GM19463 (cell line): ENCODE measurements around the gene EIF2S1.
"Not testable (repeated sequence)": the region's sequence is repeated elsewhere in the genome, so short reads cannot be mapped to it uniquely, and the experiment has no call there.

Experiments used
- ATAC-seq: cut with Tn5 transposase; IDR thresholded peaks from one replicate; pipeline ENCODE4 v1.9.1; 2021; ENCODE audit warnings: mild to moderate bottlenecking, moderate library complexity; ENCODE audit not compliant: unreplicated experiment

EIF2S1 gene

DNA sequence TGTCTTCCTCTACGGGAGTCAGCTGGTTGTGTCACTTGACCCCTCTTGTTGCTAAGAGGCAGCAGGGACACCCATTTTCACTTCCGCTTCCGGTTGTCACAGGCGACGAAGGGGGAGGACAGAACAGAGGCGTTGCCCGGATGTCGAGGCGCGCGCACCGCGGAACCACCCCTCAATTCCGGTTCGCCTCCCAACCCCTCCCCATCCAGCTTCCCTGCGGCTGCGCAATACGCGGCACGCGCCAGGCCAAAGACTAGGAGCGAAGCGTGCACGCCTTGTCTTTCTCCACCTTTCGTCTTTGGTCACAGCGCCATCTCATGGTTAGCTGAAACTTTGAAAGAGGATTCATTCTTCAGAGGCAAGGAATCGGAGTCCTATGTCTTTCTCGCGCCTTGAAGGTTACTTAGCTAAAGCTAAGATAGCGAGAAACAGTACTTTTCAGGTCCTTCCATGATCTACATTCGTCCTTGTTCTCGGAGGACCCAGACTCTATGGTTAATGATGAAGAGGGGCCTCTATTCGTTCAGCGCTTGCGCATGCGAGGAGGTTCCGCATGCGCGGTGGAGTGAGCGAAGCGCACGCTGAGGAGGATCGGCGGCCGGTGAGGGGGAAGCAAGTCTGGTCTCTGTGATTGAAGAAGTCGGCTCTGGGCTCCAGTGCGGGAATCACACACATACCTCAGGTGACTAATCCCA is at the start of gene EIF2S1, which contains the start of gene ATP6V1D:
TSS of gene EIF2S1 (plus strand) at position 554 of the 695 bp plus-strand sequence. CDS start 4,440 bp downstream, outside the sequence.
TSS of gene ATP6V1D (minus strand) at position 30 of the 695 bp plus-strand sequence. CDS start 106 bp downstream, outside the sequence.
- ATAC-seq, result peak; percentile 90

DNA sequence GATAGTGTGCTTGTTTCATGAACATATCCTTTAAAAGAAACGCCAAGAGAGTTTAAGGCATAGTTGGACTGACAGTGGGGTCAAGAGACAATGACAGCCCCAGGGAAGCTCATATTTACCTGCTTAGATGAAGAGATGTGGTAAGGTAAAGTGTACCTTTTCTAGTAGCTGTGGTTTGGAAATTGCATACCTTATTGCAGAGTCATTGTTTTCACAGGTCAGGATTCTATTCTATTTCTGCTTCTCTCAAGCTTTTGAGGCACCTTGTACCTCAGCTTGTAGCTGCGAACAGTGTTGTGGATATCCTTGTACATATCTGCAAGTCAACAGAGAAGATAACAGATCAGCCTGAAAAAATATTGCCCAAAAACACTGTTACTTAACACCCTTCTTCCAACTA is 48.3 kb upstream of the EIF2S1 start:
- ATAC-seq, result no peak

DNA sequence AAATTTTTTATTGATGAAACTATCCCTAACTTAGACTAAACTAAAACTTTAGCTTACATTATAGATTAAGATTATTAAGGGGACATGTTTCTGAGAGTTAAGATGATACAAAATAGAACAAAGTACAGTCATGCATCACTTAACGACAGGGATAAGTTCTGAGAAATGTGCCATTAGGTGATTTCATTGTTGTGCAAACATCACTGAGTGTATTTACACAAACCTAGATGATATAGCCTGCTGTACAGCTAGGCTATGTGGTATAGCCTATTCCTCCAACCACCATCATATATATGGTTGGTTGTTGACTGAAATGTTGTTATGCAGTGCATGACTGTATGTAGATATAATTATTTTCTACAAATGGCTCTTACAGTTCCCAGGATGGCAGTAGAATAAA is 47.0 kb upstream of the EIF2S1 start:
- no peak for ATAC-seq

DNA sequence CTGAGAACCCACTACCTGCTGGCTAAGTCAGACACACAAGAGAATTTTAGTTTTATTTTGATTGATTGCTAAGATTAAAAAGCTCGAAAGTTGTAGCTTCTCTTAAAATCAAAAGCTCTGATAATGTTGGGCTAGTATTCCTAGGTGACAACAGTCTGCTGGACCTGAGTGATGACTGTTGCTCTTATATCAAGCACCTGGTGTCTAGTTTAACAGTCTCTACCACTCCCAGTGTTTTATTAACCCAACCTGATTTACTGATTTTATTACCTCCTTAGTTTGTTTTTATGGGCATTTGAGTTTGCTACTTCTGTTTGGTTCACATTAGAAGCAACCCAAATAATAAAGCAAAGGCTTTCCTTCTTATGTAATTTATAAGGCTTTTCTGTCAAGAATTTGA is 42.3 kb upstream of the EIF2S1 start:
- ATAC-seq, result no peak

DNA sequence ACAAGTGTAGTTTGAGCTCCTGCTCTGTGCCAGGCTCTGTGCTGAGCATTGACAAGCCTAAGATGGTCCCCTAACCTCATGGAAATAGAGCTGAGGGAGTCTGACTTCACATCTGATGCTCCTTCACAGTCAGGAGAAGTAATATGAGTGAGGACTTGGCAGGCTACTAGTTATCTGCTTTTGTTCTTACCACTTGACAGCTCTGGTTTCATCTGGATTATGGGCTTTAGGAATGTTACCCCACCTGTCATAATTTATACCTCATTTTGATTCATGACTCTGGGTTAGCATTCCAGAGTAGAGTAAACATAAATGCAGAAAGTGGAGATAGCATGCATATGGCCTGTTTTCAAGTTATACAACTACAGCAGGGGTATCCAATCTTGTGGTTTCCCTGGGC is 41.0 kb upstream of the EIF2S1 start:
- no peak for ATAC-seq

DNA sequence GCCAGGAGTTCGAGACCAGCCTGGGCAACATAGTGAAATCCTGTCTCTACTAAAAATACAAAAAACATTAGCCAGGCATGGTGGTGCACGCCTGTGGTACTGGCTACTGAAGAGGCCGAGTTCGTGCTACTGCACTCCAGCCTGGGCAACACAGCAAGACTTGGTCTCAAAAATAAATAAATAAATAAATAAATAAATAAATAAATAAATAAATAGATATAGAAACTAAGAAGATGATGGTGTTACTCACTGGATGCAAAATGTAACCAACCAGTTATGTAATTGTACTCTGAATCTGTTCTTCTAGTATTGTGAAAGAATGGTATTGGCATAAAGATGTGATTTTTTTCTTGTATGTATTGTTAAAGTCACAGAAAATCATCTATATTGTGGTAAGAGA is 30.5 kb upstream of the EIF2S1 start:
- ATAC-seq, result not testable (repeated sequence)

DNA sequence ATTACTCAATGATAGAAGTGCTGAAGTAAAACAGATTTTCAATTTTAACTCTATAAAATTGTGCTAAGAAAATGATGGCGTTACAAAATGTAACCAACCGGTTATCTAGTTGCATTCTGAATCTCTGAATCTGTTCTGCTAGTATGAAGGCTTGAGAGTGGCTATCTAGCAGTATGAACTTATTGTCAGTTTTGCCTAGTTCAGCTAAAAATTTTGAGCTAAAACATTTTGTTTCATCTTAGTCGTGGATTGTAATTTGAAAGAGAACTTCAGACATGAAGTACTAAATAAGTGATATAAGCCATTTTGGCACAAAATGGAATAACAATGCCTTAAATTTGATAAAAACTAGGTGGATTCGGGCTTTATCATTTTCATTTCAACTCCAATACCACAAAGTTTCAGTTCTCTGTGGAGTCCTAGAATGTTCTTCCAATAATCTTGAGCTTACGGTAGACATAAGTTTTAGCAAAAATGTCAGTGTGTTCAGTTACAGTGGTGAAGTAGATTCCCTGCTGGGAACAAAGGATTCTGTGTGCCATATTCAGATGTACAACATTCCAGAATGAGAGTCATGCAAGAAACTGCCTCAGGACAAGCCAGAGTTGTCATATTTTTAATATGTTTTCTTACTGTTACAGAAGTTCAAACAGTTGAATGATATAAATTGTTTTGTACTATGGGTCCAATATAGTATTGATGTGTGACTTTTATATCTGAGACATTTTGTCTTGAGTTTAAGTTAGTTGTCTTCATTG is 28.6 kb upstream of the EIF2S1 start:
- ATAC-seq, result no peak

DNA sequence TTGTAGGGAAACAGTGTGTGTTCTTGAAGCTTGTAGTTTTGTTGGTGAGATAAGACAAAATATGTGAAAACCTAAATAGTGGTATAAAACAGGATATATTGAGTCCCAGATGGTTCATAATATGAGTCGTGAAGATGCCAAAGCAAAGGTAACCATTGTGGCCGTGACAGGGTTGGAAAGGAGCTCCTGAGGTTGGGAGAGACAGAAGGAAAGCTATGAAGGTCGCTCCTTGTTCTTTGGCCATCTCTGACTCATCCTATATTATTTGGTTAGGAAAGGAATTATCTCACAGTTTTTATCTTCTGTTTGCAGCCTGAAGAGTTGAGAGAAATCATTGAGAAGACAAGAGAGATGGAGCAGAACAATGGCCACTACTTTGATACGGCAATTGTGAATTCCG is 27.7 kb upstream of the EIF2S1 start:
- ATAC-seq, result no peak

DNA sequence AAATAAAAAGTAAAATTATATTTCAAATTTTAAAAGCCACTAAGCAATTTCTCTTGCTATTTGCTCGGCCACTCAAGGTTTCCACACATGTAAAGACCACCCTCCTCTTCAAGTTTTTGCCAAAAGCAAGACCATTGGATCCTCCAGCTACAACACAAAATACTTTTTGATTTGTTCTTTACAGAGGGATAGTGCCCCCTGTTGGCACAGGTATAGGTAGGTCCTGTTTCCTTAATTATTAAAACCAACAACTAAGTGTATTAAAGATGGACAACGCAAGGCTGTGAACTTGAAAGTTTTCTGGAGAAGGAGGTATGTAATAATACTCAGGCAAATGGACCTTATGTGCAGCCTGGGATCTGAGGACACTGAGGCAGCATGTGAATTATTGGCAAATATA is 24.3 kb upstream of the EIF2S1 start:
- ATAC-seq, result no peak

DNA sequence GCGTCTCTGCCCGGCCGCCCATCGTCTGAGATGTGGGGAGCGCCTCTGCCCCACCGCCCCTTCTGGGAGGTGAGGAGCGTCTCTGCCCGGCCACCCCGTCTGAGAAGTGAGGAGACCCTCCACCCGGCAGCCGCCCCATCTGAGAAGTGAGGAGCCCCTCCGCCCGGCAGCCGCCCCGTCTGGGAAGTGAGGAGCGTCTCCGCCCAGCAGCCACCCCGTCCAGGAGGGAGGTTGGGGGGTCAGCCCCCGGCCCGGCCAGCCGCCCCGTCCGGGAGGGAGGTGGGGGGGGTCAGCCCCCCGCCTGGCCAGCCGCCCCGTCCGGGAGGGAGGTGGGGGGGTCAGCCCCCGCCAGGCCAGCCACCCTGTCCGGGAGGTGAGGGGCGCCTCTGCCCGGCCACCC is 18.9 kb upstream of the EIF2S1 start:
- ATAC-seq, result not testable (repeated sequence)

DNA sequence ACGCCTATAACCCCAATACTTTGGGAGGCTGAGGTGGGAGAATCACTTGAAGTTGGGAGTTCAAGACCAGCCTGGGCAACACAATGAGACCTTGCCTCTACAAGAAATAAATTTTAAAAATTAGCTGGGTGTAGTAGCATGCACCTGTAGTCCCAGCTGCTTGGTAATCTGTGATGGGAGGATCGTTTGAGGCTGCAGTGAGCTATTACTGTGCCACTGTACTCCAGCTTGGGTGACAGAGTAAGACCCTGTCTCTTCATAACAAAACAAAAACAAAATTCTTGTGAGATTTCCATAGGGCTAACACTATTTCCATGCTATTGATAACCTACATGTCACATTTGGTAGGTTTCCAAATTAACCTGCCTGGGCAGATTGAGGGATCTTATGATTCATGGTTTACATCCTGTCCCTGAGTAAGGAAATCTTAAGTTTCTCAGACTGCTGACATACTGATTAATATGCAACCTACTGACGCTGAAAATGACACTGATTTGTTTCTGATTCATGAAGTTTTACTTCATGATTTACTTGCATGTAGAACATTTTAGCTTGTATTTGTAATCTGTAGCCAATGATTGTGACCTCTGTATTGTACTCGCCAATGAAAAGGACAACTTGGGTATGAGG is 16.4 kb upstream of the EIF2S1 start:
- ATAC-seq, result no peak

DNA sequence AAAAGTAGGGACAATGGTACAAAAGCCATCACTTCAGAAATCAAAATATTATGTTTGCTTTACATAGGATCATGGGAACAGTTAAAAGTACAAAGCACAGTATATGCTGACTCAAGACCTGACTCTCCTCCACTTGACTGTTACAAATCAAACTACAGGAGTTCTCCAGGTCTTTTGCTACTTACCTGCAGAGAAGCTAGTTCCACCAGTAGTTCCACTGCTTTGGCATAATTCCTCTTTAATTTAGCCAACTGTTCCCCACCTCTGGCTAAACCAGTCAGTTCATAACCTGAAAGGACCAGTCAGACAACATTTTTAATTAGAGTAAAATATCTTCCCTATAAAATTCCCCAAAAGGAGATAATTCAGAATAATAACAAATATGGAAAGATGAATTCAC is 14.5 kb upstream of the EIF2S1 start:
- no peak for ATAC-seq

DNA sequence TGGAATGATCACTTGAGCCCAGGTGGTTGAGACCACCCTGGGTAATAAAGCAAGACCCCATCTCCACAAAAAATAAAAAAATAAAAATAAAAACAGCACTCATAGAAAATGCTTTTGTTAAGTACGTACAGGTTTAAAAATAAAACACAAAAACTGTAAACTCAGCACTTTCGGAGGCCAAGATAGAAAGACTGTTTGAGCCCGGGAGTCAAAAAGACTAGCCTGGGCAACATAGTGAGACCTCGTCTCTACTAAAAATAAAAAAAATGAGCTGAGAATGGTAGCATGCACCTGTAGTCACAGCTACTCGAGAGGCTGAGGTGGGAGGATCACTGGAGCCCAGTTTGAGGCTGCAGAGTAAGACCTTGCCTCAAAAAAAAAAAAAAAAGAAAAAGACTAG is 8.1 kb upstream of the EIF2S1 start:
- ATAC-seq, result no peak

DNA sequence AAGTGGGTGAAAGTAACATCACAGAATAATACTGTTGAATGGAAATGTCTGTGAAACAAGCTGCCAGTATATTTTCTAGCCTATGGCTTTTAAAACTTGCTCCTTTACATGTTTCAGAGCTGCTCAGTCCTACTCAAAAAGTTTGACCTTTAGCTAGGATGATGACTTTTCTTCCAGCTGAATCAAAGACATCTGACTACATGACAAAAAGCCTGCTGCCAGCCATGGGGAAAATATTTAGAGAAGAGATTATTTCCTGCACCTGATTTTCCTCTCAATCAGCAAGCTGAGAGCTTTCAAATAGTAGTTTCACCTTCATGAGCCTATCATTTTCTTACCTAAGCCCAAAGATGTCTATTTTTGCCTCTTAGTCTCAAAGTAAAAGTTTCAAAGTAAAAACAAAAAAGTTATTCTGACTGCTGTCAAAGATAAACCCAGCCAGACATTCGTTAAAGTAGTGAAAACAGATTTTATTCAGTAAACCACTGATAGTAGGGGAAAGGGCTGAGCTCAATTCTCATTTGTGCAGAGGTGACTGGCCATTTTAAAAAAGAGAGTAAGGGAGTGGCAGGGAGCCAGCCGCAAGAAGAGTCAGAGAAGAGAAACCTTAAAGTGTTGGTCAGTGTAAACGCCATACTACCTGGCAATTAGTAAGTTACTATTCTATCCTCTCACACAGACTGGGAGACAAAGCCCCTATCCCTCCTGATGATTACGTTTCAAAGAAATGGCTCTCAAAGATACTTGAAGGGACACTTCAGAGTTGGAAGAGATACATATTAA is 2.8 kb upstream of the EIF2S1 start:
- ATAC-seq, result no peak

DNA sequence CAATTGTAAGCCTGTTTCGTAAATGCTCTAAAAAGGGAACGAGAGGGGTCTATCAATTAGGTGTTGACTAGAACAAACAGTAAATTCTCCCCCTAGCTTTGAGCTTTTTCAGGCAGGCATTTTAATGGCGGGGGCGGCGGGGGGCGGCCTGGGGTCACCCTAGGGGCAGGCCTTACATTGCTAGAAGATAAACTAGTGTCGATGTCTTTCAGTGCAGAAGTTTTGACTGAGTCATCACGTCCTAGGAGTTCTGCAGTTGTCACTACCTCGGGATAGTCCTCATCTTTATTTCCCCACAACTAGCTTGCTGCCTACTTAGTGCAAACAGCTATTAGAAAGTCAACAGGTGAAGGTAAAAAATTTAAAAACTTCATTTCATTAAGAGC is 2.2 kb upstream of the EIF2S1 start:
- ATAC-seq, result no peak

DNA sequence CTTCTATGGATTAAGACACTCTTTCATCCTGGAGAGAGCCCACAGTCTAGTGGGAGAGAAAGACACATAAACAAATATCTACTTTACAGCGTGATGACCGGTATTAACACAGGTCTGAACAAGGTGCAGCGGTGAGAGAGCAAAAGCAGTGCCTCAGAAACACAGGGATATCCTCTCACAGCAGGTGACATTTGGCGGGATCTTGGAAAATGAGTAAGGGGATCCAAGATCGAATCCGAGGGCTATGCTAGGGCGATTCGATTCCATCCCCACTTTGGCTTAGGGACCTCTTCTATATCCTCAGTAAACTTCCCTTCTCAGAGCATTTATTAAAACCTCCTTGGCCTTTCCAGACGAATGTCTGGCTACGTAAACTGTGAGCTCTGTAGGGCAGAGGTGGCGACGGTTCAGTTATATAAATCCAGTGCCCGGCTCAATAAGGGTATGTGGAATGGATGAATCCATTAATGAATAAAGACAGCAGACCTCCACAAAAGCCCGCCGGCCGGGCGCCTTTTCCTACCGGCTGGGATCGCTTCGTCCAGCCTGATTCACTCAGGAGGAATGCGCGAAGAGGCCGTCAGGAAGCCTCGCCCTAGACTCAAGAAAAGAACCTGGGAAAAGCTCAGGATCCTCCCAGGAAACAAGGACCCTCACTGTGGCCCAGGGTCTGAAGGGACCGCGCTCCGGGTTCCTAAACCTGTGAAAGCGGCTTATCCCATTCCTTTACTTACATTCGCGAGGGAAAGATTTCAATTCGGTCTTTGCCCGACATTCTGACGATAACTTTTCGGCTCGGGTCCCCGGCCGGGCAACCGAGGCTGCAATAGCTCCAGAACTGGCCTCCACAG is 979 bp upstream of the EIF2S1 start:
- no peak for ATAC-seq

DNA sequence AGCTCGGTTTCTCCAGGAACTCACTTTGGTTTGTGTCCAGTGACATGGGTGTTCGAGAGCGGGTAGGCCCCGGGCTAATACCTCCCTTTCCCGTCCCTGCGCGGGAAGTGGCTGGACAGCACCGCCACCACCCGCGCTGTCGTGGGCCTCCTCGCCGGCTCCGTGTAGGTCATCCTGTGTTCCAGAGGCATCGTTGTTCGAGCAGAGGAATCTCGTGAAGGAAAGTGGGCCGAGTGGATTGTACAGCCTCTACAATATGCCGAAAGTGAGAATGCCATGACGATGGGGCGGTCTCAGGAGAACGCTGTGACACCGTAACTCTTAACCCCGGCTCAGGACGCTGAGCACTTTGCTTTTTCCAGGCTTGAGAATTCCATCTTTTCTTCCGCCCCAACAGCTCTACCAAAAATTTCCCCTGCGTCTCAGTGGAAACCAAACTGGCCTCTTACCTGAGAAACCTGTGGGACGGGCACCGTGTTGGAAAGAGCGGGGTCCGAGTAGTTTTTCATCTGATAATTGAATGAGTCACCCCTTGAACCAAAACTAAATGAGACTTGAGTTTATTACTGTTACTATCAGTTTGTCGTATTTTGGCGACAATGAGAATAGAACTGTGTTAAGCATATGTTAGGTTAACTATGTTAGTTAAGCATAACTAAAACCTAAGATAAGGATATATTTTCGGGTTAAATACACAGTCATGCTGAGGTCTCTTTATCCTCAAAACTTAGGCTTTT is 510 bp downstream of the EIF2S1 start:
- ATAC-seq, result peak; percentile 24

DNA sequence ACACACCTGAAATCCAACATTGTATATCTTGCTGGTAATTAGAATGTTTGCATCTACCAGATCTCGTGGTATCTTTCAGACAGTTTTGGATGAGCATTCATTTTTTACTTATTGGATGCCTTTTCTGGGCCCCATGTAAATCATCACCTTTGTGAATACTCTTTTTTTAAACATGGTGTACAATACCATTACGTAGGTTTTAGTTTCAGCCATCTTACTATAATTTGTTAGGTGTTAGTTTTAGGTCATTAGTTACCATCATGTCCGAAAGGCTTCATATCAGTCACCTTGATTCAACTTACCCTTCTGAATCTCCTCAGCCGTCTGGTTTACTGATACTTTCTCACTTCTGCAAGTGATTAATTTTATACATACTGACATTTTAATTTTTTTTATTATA is 5.3 kb downstream of the EIF2S1 start:
- no peak for ATAC-seq

DNA sequence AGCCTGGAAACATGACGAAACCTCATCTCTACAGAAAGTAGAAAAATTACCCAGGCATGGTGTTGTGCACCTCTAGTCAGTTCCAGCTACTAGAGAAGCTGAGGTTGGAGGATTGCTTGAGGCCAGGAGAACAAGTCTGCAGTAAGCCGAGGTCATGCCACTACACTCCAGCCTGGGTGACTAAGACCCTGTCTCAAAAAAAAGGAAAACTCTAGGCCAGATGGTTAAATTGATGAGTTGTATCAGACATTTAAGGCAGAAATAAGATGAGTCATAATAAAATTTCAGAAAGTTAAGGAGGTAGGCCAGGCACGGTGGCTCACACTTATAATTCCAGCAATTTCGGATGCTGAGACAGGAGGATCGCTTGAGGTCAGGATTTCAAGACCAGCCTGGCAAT is 10.7 kb downstream of the EIF2S1 start:
- ATAC-seq, result no peak
